H1 (cell line): ENCODE results near the gene ACAD9.

Experiments used
- POLR2A ChIP-seq, 2 experiments: IDR thresholded peaks; 1 replicate in 1 of 2; 2 replicates in 1 of 2; pipeline ENCODE4 v1.6.1; 2011; ENCODE audit warnings: low read depth in 2 of 2, low read length in 2 of 2, mild to moderate bottlenecking in 2 of 2; ENCODE audit errors: control extremely low read depth in 1 of 2
- POLR2AphosphoS5 ChIP-seq: IDR thresholded peaks from 2 replicates; pipeline ENCODE4 v1.6.1; 2011; ENCODE audit warnings: low read depth, low read length

DNA sequence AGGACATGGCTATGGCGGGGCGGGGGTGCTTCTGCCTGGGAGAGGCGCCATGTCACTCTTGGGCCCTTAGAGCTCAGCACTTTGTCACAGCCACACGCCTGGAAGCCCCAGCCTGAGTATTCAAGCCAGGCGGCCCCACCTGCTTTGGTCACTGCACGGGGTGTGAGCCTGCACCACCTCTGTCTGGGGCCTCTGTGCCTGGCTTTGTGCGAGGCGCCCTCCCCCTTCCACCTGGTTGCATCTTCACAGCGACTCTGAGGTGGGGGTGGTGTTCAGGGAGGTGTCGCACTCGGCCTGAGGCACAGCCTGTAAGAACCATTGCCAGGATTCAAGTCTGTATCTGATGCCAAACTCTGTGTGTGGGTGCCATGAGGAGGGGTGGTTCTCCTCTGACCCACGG lies 24.1 kb downstream of the ACAD9 start:
- TF ChIP-seq POLR2A (IDR thresholded peaks at IDR 0.05; ENCODE audit: control extremely low read depth in 1 of 2, low read depth in 2 of 2, low read length in 2 of 2), result no peak
- TF ChIP-seq POLR2AphosphoS5, result no peak
